RWPE2 (cell line): ENCODE results near the gene ADAM8.

Source experiments
- ATAC-seq: fragments of 200-7000 bp; cut with Tn5 transposase; 3 replicates; pipeline ENCODE4 v1.9.1; 2021; ENCODE audit warnings: low read depth
- DNase-seq: peaks from one replicate; pipeline ENCODE4 v3.0.0-alpha.2; 2020; ENCODE audit warnings: low spot score
- H3K27ac ChIP-seq: fragments of 450-650 bp; 2 replicates; pipeline ENCODE4 v1.5.1; 2017; ENCODE audit warnings: mild to moderate bottlenecking; ENCODE audit not compliant: poor library complexity, severe bottlenecking
- H3K27me3 ChIP-seq: fragments of 250-450 bp; sonication (Bioruptor Pico); 2 replicates; pipeline ENCODE4 v1.5.1; 2021; ENCODE audit warnings: mild to moderate bottlenecking, moderate library complexity; ENCODE audit not compliant: insufficient read depth, poor library complexity, severe bottlenecking
- H3K36me3 ChIP-seq: fragments of 250-450 bp; sonication (Bioruptor Pico); 2 replicates; pipeline ENCODE4 v1.5.1; 2020; ENCODE audit warnings: low read depth, mild to moderate bottlenecking, moderate library complexity
- H3K4me1 ChIP-seq: fragments of 250-450 bp; sonication (Bioruptor Pico); 2 replicates; pipeline ENCODE4 v1.5.1; 2021; ENCODE audit warnings: mild to moderate bottlenecking, moderate library complexity; ENCODE audit not compliant: insufficient read depth, poor library complexity, severe bottlenecking
- H3K4me3 ChIP-seq: fragments of 250-450 bp; sonication (Bioruptor Pico); 2 replicates; pipeline ENCODE4 v1.5.1; 2021; ENCODE audit warnings: mild to moderate bottlenecking, moderate library complexity; ENCODE audit not compliant: severe bottlenecking
- H3K9me3 ChIP-seq: fragments of 250-450 bp; sonication (Bioruptor Pico); 2 replicates; pipeline ENCODE4 v1.5.1; 2021; ENCODE audit warnings: mild to moderate bottlenecking, moderate library complexity; ENCODE audit not compliant: severe bottlenecking
- TF ChIP-seq, protein P1 (sequence below): fragments of 450-650 bp; IDR thresholded peaks from one replicate; pipeline ENCODE4 v1.5.1; 2017; ENCODE audit warnings: mild to moderate bottlenecking, moderate library complexity; ENCODE audit not compliant: poor library complexity, severe bottlenecking

Gene ADAM8

DNA sequence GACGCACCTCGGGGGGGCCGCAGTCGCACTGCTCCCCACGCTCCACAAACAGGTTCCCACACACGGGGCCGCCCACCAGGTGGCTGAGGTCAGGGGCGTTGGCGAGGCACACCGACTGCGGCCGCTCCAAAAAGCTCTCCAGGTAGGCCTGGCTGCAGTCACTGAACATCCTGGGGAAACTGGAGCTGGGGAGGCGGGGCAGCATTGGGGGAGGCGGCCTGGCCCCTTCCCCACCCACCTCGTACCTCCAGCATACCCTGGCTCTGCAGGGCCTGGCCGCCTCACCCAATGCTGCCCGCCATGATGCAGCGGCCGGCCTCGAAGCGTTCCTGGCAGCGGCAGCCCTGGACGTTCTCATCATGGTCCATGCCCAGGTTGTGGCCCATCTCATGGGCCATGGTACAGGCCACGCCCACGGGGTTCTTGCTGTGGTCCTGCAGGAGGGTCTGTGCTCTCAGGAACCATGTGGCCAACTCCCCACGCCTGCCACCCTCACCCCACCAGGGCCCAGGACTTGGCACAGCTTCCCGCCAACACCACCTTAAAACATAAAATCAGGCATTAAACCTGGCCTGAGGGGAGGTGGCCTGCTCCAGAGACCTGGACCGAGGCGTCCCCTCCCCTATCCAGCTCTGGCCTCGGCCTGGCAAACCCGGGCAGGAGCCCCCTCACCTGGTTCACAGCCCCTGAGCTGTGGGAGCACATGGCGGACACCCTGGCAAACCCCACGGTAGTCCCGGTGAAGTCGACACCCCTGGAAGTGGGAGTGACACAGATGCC lies 5.0 kb downstream of the ADAM8 start:
- ATAC-seq (no peak), DNase-seq (no peak)

GRCh38 chr10:133270773-133271297 lies 5.8 kb downstream of the ADAM8 start:
- ATAC-seq, result no peak
- Histone ChIP-seq H3K9me3 (no peaks in the 10 kb centered on the region), H3K27ac (no peak overlapping the region), H3K4me3 (no peak overlapping the region), H3K4me1 (peaks cover 13% of the 10 kb centered on the region), H3K36me3 (peaks cover 20% of the 10 kb centered on the region), H3K27me3 (no peaks in the 10 kb centered on the region)
- DNase-seq, result no peak
- TF ChIP-seq, protein P1, sequence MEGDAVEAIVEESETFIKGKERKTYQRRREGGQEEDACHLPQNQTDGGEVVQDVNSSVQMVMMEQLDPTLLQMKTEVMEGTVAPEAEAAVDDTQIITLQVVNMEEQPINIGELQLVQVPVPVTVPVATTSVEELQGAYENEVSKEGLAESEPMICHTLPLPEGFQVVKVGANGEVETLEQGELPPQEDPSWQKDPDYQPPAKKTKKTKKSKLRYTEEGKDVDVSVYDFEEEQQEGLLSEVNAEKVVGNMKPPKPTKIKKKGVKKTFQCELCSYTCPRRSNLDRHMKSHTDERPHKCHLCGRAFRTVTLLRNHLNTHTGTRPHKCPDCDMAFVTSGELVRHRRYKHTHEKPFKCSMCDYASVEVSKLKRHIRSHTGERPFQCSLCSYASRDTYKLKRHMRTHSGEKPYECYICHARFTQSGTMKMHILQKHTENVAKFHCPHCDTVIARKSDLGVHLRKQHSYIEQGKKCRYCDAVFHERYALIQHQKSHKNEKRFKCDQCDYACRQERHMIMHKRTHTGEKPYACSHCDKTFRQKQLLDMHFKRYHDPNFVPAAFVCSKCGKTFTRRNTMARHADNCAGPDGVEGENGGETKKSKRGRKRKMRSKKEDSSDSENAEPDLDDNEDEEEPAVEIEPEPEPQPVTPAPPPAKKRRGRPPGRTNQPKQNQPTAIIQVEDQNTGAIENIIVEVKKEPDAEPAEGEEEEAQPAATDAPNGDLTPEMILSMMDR, result no peak

More for the DNA sequence above, 5.0 kb downstream of the ADAM8 start:
- Histone ChIP-seq H3K4me1 (peaks cover 13% of the 10 kb centered on the region), H3K27ac (no peak overlapping the region), H3K4me3 (no peak overlapping the region), H3K36me3 (peaks cover 20% of the 10 kb centered on the region), H3K9me3 (no peaks in the 10 kb centered on the region), H3K27me3 (no peaks in the 10 kb centered on the region)
- TF ChIP-seq, protein P1, result no peak

DNA sequence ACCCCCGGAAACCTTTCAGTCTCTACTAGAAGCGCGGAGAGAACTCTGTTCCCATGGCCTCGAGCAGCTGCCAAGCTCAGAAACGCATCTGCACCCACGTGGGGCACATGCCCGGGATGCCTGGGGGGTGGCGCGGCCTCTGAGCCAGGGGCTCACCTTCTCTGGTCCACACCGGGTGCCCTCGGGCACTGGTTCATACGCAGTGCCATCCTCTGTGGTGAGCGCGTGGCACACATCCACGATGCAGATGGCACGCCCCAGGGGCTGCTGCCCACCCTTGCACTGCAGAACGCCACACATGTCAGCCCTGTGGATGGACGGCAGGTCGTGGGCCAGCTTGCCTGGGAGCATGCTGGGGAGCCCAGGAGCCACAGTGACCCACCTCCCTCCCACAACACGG lies 6.5 kb downstream of the ADAM8 start:
- Histone ChIP-seq H3K27ac (no peak overlapping the region), H3K4me3 (no peak overlapping the region), H3K9me3 (no peaks in the 10 kb centered on the region), H3K27me3 (no peaks in the 10 kb centered on the region), H3K36me3 (peaks cover 20% of the 10 kb centered on the region), H3K4me1 (peaks cover 6% of the 10 kb centered on the region)
- TF ChIP-seq, protein P1, result no peak
- ATAC-seq (no peak), DNase-seq (no peak)

DNA sequence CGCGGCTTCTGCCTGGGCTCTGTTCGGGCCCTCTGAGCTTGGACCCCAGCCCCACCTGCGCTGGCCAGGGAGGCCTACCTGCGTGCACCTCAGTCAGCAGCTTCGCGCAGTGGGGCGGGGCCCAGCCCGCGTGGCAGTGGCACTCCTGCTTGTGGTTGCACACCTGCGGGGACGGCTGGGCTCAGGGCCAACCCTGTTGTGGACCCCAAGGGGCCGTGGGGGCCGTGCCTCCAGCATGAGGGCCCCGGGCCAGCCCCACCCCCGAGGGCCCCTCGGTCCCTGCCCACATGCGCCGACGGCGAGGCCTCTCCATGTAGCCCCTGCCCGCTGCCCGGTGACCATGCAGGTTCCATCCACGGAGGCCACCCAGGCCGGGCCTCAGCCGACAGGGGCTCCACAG lies 7.3 kb downstream of the ADAM8 start:
- DNase-seq (no peak), ATAC-seq (no peak)
- no peaks in the 10 kb centered on the region for H3K9me3 ChIP-seq
- peaks cover 20% of the 10 kb centered on the region for H3K36me3 ChIP-seq
- TF ChIP-seq, protein P1, result no peak
- H3K4me3 ChIP-seq, result no peak overlapping the region
- peaks cover under 1% of the 10 kb centered on the region for H3K4me1 ChIP-seq
- no peaks in the 10 kb centered on the region for H3K27me3 ChIP-seq
- no peak overlapping the region for H3K27ac ChIP-seq

DNA sequence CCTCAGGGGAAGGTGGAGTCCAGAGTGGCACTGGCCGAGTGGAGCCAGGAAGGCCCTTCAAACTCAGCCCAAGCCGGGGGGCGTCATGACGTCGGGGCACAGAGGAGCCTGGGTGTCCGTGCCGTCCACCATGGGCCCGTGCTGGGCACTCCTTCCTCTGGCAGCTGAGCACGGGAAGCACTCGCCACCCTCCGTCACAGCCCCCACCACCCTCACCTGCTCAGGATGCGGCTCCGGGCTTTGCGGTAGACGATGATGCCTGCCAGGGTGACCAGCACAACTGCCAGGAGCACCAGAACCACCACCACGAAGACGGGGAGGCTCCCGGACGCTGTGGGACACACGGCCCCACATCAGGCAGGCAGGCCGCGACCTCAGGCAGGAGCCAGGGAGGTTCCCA lies 8.1 kb downstream of the ADAM8 start:
- ATAC-seq, result no peak
- H3K36me3 ChIP-seq, result peaks cover 17% of the 10 kb centered on the region
- H3K27ac ChIP-seq, result no peak overlapping the region
- H3K27me3 ChIP-seq, result no peaks in the 10 kb centered on the region
- H3K9me3 ChIP-seq, result no peaks in the 10 kb centered on the region
- H3K4me3 ChIP-seq, result no peak overlapping the region
- H3K4me1 ChIP-seq, result peaks cover 4% of the 10 kb centered on the region
- DNase-seq, result no peak
- TF ChIP-seq, protein P1, result no peak
